Gastrocnemius medialis (tissue), 4 donors: ENCODE results near the gene NCS1.

Experiments
- POLR2A ChIP-seq, 2 donors: fragments of 450-650 bp; IDR thresholded peaks; one replicate each; pipeline ENCODE4 v1.6.1; 2017; ENCODE audit warnings: antibody characterized with exemption in 2 of 2, mild to moderate bottlenecking in 2 of 2, moderate library complexity in 2 of 2
- TF ChIP-seq, protein P1 (sequence below), 5 experiments: fragments of 450-650 bp in 3 of 5; fragments of 200-600 bp in 2 of 5; sonication (generic) in 2 of 5; IDR thresholded peaks in 4 of 5; conservative IDR thresholded peaks in 1 of 5; 1 replicate in 4 of 5; 2 replicates in 1 of 5; pipeline ENCODE4 v1.5.1; 2016 to 2019; ENCODE audit warnings: antibody characterized with exemption in 5 of 5, mild to moderate bottlenecking in 3 of 5, moderate library complexity in 3 of 5

DNA sequence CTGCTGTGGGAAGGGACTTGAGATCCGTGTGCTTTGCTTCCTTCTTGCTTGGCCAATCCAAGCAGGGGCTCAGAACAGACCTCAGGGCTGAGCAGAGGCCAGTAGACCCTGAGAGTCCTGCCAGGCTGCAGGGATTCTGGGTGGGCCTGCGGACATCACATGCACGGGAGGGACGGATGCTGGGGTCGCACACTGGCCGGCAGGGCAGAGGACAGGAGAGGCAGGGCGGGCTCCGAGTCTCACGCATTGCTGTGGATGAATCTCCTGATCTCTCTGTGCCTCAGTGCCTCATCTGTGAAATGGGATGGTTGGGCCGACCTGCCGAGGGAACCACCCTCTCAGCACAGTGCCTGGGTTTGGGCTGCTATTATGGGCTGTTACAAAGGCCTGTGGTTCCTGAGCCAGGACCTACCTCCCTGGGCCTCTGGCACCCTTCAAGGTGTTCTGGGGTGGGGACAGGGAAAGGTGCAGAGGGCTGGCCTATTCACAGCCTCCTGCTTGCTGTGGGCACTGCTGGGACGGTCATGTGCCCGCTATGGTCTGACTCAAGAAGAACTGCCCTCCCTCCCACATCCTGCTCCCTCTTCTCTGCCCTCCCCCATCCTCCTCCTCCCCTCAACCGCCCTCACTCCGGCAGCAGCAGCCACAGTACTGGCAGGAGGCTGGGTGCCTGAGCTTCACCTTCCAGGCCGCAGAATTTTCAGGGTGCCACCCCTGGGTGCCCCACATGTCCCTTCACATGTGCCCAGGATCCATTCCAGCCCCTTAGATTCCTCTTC lies 43.3 kb downstream of the NCS1 start:
- TF ChIP-seq, protein P1, sequence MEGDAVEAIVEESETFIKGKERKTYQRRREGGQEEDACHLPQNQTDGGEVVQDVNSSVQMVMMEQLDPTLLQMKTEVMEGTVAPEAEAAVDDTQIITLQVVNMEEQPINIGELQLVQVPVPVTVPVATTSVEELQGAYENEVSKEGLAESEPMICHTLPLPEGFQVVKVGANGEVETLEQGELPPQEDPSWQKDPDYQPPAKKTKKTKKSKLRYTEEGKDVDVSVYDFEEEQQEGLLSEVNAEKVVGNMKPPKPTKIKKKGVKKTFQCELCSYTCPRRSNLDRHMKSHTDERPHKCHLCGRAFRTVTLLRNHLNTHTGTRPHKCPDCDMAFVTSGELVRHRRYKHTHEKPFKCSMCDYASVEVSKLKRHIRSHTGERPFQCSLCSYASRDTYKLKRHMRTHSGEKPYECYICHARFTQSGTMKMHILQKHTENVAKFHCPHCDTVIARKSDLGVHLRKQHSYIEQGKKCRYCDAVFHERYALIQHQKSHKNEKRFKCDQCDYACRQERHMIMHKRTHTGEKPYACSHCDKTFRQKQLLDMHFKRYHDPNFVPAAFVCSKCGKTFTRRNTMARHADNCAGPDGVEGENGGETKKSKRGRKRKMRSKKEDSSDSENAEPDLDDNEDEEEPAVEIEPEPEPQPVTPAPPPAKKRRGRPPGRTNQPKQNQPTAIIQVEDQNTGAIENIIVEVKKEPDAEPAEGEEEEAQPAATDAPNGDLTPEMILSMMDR (IDR thresholded peaks at IDR 0.05 in 4 of 5, conservative IDR thresholded peaks at IDR 0.05 in 1 of 5): no peak
- TF ChIP-seq POLR2A (IDR thresholded peaks at IDR 0.05): no peak
